Esophagus muscularis mucosa (tissue), 4 donors: Measurements from ENCODE around the gene AOAH.

Source experiments
- EP300 ChIP-seq: sonication (generic); formaldehyde crosslinking; IDR thresholded peaks from one replicate; pipeline ENCODE4 v1.6.1; 2017; ENCODE audit warnings: antibody characterized with exemption
- POLR2A ChIP-seq: fragments of 450-650 bp; IDR thresholded peaks from one replicate; pipeline ENCODE4 v1.6.1; 2017; ENCODE audit warnings: antibody characterized with exemption, moderate library complexity, mild to moderate bottlenecking, low read depth
- TF ChIP-seq, protein P1 (sequence below), 3 experiments: fragments of 200-600 bp in 2 of 3; fragments of 450-650 bp in 1 of 3; sonication (generic) in 2 of 3; IDR thresholded peaks; one replicate each; pipeline ENCODE4 v1.5.1; 2017 to 2019; ENCODE audit warnings: antibody characterized with exemption in 3 of 3, mild to moderate bottlenecking in 2 of 3, moderate library complexity in 1 of 3

- TF ChIP-seq, protein P1, sequence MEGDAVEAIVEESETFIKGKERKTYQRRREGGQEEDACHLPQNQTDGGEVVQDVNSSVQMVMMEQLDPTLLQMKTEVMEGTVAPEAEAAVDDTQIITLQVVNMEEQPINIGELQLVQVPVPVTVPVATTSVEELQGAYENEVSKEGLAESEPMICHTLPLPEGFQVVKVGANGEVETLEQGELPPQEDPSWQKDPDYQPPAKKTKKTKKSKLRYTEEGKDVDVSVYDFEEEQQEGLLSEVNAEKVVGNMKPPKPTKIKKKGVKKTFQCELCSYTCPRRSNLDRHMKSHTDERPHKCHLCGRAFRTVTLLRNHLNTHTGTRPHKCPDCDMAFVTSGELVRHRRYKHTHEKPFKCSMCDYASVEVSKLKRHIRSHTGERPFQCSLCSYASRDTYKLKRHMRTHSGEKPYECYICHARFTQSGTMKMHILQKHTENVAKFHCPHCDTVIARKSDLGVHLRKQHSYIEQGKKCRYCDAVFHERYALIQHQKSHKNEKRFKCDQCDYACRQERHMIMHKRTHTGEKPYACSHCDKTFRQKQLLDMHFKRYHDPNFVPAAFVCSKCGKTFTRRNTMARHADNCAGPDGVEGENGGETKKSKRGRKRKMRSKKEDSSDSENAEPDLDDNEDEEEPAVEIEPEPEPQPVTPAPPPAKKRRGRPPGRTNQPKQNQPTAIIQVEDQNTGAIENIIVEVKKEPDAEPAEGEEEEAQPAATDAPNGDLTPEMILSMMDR (IDR thresholded peaks at IDR 0.05) = no peak
- TF ChIP-seq EP300 (no peak), POLR2A (no peak)
These were observed 249.8 kb downstream of the AOAH start for GRCh38 chr7:36474283-36475010.
